Trophoblast cell (in vitro differentiated cells and primary cell): ENCODE measurements around the gene ACSL5.

Source experiments
- DNase-seq, 2 donors: peaks; one replicate each; pipeline ENCODE4 v3.0.0-alpha.2; 2016
- H2AFZ ChIP-seq: 2 replicates; pipeline ENCODE4 v1.6.1; 2013; ENCODE audit warnings: low read length, moderate library complexity, mild to moderate bottlenecking; ENCODE audit not compliant: insufficient read depth, poor library complexity
- H2AK5ac ChIP-seq: 2 replicates; pipeline ENCODE4 v1.6.1; 2013; ENCODE audit warnings: mild to moderate bottlenecking, low read length
- H2BK120ac ChIP-seq: 2 replicates; pipeline ENCODE4 v1.6.1; 2013; ENCODE audit warnings: low read length, mild to moderate bottlenecking, moderate library complexity; ENCODE audit not compliant: insufficient read depth, poor library complexity
- H2BK12ac ChIP-seq: 2 replicates; pipeline ENCODE4 v1.6.1; 2013; ENCODE audit warnings: mild to moderate bottlenecking, low read length, moderate library complexity
- H2BK5ac ChIP-seq: 2 replicates; pipeline ENCODE4 v1.6.1; 2013; ENCODE audit warnings: low read length, low read depth, moderate library complexity, mild to moderate bottlenecking; ENCODE audit not compliant: poor library complexity
- H3K14ac ChIP-seq: 2 replicates; pipeline ENCODE4 v1.6.1; 2013; ENCODE audit warnings: mild to moderate bottlenecking, low read length
- H3K18ac ChIP-seq: 2 replicates; pipeline ENCODE4 v1.6.1; 2013; ENCODE audit warnings: mild to moderate bottlenecking, low read length
- H3K23ac ChIP-seq: 2 replicates; pipeline ENCODE4 v1.6.1; 2013; ENCODE audit warnings: low read length
- H3K27ac ChIP-seq: 2 replicates; pipeline ENCODE4 v1.5.1; 2013; ENCODE audit warnings: low read depth, mild to moderate bottlenecking, inconsistent platforms, low read length, moderate library complexity
- H3K27me3 ChIP-seq: 2 replicates; pipeline ENCODE4 v1.6.1; 2013; ENCODE audit warnings: inconsistent platforms, mild to moderate bottlenecking, low read length, moderate library complexity; ENCODE audit not compliant: insufficient read depth
- H3K36me3 ChIP-seq, 2 experiments: 1 replicate in 1 of 2; 2 replicates in 1 of 2; pipeline ENCODE4 v1.6.1; 2013; ENCODE audit warnings: low read length in 2 of 2, mild to moderate bottlenecking in 2 of 2, moderate library complexity in 1 of 2; ENCODE audit not compliant: insufficient read depth in 2 of 2, control insufficient read depth in 1 of 2
- H3K4ac ChIP-seq: 2 replicates; pipeline ENCODE4 v1.6.1; 2013; ENCODE audit warnings: low read depth, mild to moderate bottlenecking, low read length, moderate library complexity
- H3K4me1 ChIP-seq, 2 experiments: 1 replicate in 1 of 2; 2 replicates in 1 of 2; pipeline ENCODE4 v1.6.1; 2013; ENCODE audit warnings: low read length in 2 of 2, mild to moderate bottlenecking in 2 of 2, moderate library complexity in 1 of 2; ENCODE audit not compliant: insufficient read depth in 2 of 2, control insufficient read depth in 1 of 2
- H3K4me2 ChIP-seq: 2 replicates; pipeline ENCODE4 v1.6.1; 2013; ENCODE audit warnings: inconsistent platforms, mild to moderate bottlenecking, low read length, moderate library complexity
- H3K4me3 ChIP-seq: 2 replicates; pipeline ENCODE4 v1.5.1; 2013; ENCODE audit warnings: mild to moderate bottlenecking, low read depth, low read length, inconsistent platforms
- H3K79me1 ChIP-seq: one replicate; pipeline ENCODE4 v1.6.1; 2013; ENCODE audit warnings: low read length
- H3K79me2 ChIP-seq: 2 replicates; pipeline ENCODE4 v1.6.1; 2013; ENCODE audit warnings: low read length, mild to moderate bottlenecking; ENCODE audit not compliant: control insufficient read depth, insufficient read depth, poor library complexity
- H3K9ac ChIP-seq: 2 replicates; pipeline ENCODE4 v1.6.1; 2013; ENCODE audit warnings: mild to moderate bottlenecking, low read length
- H3K9me3 ChIP-seq: 2 replicates; pipeline ENCODE4 v1.6.1; 2013; ENCODE audit warnings: low read depth, mild to moderate bottlenecking, control low read depth, inconsistent platforms, low read length; ENCODE audit not compliant: insufficient read depth
- H4K12ac ChIP-seq: 2 replicates; pipeline ENCODE4 v1.6.1; 2013; ENCODE audit warnings: low read depth, mild to moderate bottlenecking, low read length, moderate library complexity
- H4K8ac ChIP-seq: 2 replicates; pipeline ENCODE4 v1.6.1; 2013; ENCODE audit warnings: low read depth, mild to moderate bottlenecking, low read length, moderate library complexity
- H4K91ac ChIP-seq: one replicate; pipeline ENCODE4 v1.6.1; 2013; ENCODE audit warnings: low read depth, mild to moderate bottlenecking, low read length, moderate library complexity
- WGBS: extraction: QIAGEN DNeasy Blood & Tissue Kit; methylation state at CpG from one replicate; pipeline ENCODE4 v1.1.7; 2013; ENCODE audit warnings: missing lambda C conversion rate; ENCODE audit not compliant: insufficient read length, insufficient coverage; ENCODE audit errors: extremely low coverage; 5-methylcytosine and 5-hydroxymethylcytosine counted together

Gene ACSL5

DNA sequence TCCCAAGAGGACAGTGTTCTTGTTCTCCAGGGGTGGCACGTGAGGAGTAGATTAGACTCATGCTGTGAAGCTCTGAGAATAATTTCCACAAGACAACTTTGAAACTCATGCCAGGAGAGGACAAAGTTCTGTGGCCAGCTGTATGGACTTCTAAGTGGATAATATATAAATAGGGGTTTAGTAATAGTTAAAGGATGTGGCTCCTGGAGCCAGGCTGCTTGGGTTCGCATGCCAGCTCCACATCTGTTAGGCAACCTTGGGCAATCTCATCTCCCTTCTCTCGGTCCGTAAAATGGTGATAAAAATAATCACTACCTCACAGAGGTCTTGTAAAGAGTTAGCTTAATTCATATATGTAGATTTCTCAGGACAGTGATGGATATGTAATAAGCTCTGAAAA lies 35.8 kb downstream of the ACSL5 start:
- Histone ChIP-seq H3K79me1 (no peaks in the 10 kb centered on the region), H3K4me1 (no peaks in the 10 kb centered on the region)
- no peak for DNase-seq

DNA sequence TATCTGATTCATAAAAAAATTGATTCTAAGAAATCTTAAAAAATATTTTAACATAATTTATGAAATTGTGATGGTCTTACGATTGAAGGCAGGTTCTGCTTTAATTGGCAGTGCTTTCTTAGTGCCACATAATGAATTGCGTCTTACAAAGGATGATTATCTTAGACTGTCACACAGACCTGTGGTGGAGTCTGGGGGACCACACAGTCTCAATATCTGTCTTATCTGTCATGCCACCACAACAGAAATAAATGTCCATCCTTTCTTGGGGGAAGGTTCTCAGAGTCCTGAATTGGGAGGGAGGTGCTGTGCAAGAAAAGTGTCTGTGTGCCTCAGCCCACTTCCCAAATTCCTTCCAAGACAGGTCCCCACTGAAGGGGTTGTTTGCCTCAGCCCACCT lies 38.8 kb downstream of the ACSL5 start:
- no peaks in the 10 kb centered on the region for H3K36me3 ChIP-seq
- H3K4me3 ChIP-seq = no peak overlapping the region
- H3K27me3 ChIP-seq = no peaks in the 10 kb centered on the region
- H4K12ac ChIP-seq = no peak overlapping the region
- no peak overlapping the region for H2BK5ac ChIP-seq
- H2AK5ac ChIP-seq = no peak overlapping the region
- no peak overlapping the region for H2AFZ ChIP-seq
- H3K14ac ChIP-seq = no peak overlapping the region
- H2BK12ac ChIP-seq = no peak overlapping the region
- no peak overlapping the region for H4K91ac ChIP-seq
- H3K79me1 ChIP-seq = no peaks in the 10 kb centered on the region
- H3K79me2 ChIP-seq = no peaks in the 10 kb centered on the region
- no peak overlapping the region for H3K18ac ChIP-seq
- H3K4ac ChIP-seq = no peak overlapping the region
- H3K4me2 ChIP-seq = no peak overlapping the region
- DNase-seq = no peak
- H3K9ac ChIP-seq = no peak overlapping the region
- no peak overlapping the region for H3K27ac ChIP-seq
- H3K23ac ChIP-seq = no peak overlapping the region
- no peak overlapping the region for H4K8ac ChIP-seq
- no CpG with 5 or more reads among the region's 2 CpGs for whole genome bisulfite sequencing
- H3K9me3 ChIP-seq = no peaks in the 10 kb centered on the region
- no peak overlapping the region for H2BK120ac ChIP-seq
- H3K4me1 ChIP-seq = peaks cover 0 to 2% of the 10 kb centered on the region in 2 experiments

More for the DNA sequence above, 35.8 kb downstream of the ACSL5 start:
- no peak overlapping the region for H2BK120ac ChIP-seq
- H3K4me3 ChIP-seq = no peak overlapping the region
- H3K23ac ChIP-seq = no peak overlapping the region
- H3K9ac ChIP-seq = no peak overlapping the region
- no peak overlapping the region for H4K8ac ChIP-seq
- no peak overlapping the region for H3K18ac ChIP-seq
- no peaks in the 10 kb centered on the region for H3K9me3 ChIP-seq
- H2BK12ac ChIP-seq = no peak overlapping the region
- H3K27ac ChIP-seq = no peak overlapping the region
- no peak overlapping the region for H3K14ac ChIP-seq
- H2AFZ ChIP-seq = no peak overlapping the region
- WGBS = no CpG with 5 or more reads among the region's 4 CpGs
- H4K12ac ChIP-seq = no peak overlapping the region
- no peak overlapping the region for H4K91ac ChIP-seq
- H3K4ac ChIP-seq = no peak overlapping the region
- no peak overlapping the region for H2BK5ac ChIP-seq
- no peaks in the 10 kb centered on the region for H3K27me3 ChIP-seq
- H2AK5ac ChIP-seq = no peak overlapping the region
- no peaks in the 10 kb centered on the region for H3K36me3 ChIP-seq
- H3K4me2 ChIP-seq = no peak overlapping the region
- no peaks in the 10 kb centered on the region for H3K79me2 ChIP-seq

DNA sequence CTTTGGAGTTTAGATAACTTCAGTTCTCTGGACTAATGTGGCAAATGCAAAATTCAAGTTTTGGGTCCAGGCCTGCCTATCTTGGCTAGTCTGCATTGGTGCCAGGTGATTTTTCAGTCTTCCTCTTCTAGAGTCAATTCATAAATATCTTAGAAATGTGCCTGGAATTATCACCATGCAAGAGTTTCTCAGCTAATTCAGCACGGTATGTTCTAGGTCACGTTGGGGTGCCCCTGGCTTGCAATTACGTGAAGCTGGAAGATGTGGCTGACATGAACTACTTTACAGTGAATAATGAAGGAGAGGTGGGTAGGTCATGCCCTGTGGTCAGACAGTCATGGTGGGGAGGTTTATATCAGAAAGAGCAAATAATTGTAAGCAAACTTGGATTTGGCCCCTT lies 47.8 kb downstream of the ACSL5 start:
- Histone ChIP-seq H3K4me2 (no peak overlapping the region), H3K79me2 (no peaks in the 10 kb centered on the region), H3K36me3 (no peaks in the 10 kb centered on the region), H2BK120ac (no peak overlapping the region), H3K18ac (no peak overlapping the region), H3K4me1 (no peaks in the 10 kb centered on the region), H3K79me1 (no peaks in the 10 kb centered on the region), H3K23ac (no peak overlapping the region), H3K27me3 (no peaks in the 10 kb centered on the region), H2AFZ (no peak overlapping the region), H3K14ac (no peak overlapping the region), H2BK12ac (no peak overlapping the region), H4K8ac (no peak overlapping the region), H3K27ac (no peak overlapping the region), H2AK5ac (no peak overlapping the region), H4K12ac (no peak overlapping the region), H4K91ac (no peak overlapping the region), H2BK5ac (no peak overlapping the region), H3K9me3 (no peaks in the 10 kb centered on the region), H3K4ac (no peak overlapping the region), H3K4me3 (no peak overlapping the region), H3K9ac (no peak overlapping the region)
- peak; percentile 11 to 61 for DNase-seq
- WGBS = no CpG with 5 or more reads among the region's 3 CpGs

DNA sequence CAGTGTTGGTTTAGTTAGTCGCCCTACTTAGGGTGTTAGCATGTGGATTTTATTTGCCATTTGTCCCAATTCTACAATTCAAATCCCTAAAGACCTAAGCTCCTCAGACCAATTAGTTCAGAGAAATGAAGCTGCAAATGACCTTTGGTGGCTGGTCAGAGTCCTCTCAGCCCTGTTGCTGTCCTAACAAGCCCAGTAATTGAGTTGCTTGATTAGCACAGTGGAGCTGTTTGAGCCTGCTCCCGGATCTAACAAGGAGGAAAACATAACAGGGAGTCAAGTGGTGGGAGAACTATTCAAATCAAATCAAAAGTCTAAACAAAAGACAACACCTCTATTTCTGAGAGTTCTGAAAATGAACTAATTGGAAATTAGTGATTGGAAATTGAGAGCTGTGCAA lies 50.7 kb downstream of the ACSL5 start:
- Histone ChIP-seq H3K36me3 (peaks cover 0 to 3% of the 10 kb centered on the region in 2 experiments), H3K14ac (no peak overlapping the region), H4K12ac (no peak overlapping the region), H3K4me3 (no peak overlapping the region), H2BK120ac (no peak overlapping the region), H2AK5ac (no peak overlapping the region), H3K9ac (no peak overlapping the region), H4K8ac (no peak overlapping the region), H3K79me1 (no peaks in the 10 kb centered on the region), H2BK5ac (no peak overlapping the region), H3K4me1 (no peaks in the 10 kb centered on the region), H4K91ac (no peak overlapping the region), H3K27ac (no peak overlapping the region), H3K18ac (no peak overlapping the region), H2AFZ (no peak overlapping the region), H3K4ac (no peak overlapping the region), H3K9me3 (no peaks in the 10 kb centered on the region), H2BK12ac (no peak overlapping the region), H3K27me3 (no peaks in the 10 kb centered on the region), H3K4me2 (no peak overlapping the region), H3K23ac (no peak overlapping the region), H3K79me2 (no peaks in the 10 kb centered on the region)
- WGBS = no CpG with 5 or more reads among the region's 2 CpGs
- no peak for DNase-seq
